ENCODE measurements around the gene AMPD3. TPM values are rescaled to one million over a fixed set of nuclear protein-coding genes. Genes with fewer than 3 reads are reported as not detected.

Gene AMPD3
- polyA plus RNA-seq, 1 donor from 2014 or later, result not detected

GRCh38 chr11:10418950-10419310 lies 36.1 kb upstream of the AMPD3 start:
- Histone ChIP-seq H3K27ac (ENCODE audit: low read length) (no peak overlapping the region), H3K4me2 (ENCODE audit: low read length) (no peak overlapping the region), H3F3A (ENCODE audit: insufficient read depth, low read length, poor library complexity, severe bottlenecking) (no peaks in the 10 kb centered on the region), H3K9me3 (ENCODE audit: low read length) (no peaks in the 10 kb centered on the region), H2AFZ (ENCODE audit: low read depth, low read length) (no peak overlapping the region), H3K79me2 (replicated peaks; ENCODE audit: insufficient read depth, low read length) (no peaks in the 10 kb centered on the region), H3K36me3 (ENCODE audit: insufficient read depth, low read length) (no peaks in the 10 kb centered on the region), H4K20me1 (ENCODE audit: insufficient read depth) (no peaks in the 10 kb centered on the region), H3K9ac (ENCODE audit: low read length) (no peak overlapping the region), H3K9me2 (ENCODE audit: insufficient read depth, low read length) (no peaks in the 10 kb centered on the region), H3K4me3 (ENCODE audit: low read length) (no peak overlapping the region), H3K27me3 (ENCODE audit: insufficient read depth, low read depth, low read length) (no peaks in the 10 kb centered on the region)
- TF ChIP-seq POLR2AphosphoS5 (IDR thresholded peaks at IDR 0.05) (no peak), EZH2 (IDR thresholded peaks at IDR 0.05; ENCODE audit: borderline replicate concordance, insufficient read depth, low read length, poor library complexity, severe bottlenecking) (no peak), TAF1 (IDR thresholded peaks at IDR 0.05; ENCODE audit: low read depth) (no peak), EP300 (conservative IDR thresholded peaks at IDR 0.05; ENCODE audit: poor library complexity, severe bottlenecking) (no peak), SMC3 (conservative IDR thresholded peaks at IDR 0.05; ENCODE audit: poor library complexity) (no peak), RAD21 (conservative IDR thresholded peaks at IDR 0.05) (no peak), MXI1 (conservative IDR thresholded peaks at IDR 0.05; ENCODE audit: poor library complexity, severe bottlenecking) (no peak)
- TF ChIP-seq, protein P1, sequence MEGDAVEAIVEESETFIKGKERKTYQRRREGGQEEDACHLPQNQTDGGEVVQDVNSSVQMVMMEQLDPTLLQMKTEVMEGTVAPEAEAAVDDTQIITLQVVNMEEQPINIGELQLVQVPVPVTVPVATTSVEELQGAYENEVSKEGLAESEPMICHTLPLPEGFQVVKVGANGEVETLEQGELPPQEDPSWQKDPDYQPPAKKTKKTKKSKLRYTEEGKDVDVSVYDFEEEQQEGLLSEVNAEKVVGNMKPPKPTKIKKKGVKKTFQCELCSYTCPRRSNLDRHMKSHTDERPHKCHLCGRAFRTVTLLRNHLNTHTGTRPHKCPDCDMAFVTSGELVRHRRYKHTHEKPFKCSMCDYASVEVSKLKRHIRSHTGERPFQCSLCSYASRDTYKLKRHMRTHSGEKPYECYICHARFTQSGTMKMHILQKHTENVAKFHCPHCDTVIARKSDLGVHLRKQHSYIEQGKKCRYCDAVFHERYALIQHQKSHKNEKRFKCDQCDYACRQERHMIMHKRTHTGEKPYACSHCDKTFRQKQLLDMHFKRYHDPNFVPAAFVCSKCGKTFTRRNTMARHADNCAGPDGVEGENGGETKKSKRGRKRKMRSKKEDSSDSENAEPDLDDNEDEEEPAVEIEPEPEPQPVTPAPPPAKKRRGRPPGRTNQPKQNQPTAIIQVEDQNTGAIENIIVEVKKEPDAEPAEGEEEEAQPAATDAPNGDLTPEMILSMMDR (IDR thresholded peaks at IDR 0.05; ENCODE audit: poor library complexity, severe bottlenecking), result no peak
- TF ChIP-seq, protein P2, sequence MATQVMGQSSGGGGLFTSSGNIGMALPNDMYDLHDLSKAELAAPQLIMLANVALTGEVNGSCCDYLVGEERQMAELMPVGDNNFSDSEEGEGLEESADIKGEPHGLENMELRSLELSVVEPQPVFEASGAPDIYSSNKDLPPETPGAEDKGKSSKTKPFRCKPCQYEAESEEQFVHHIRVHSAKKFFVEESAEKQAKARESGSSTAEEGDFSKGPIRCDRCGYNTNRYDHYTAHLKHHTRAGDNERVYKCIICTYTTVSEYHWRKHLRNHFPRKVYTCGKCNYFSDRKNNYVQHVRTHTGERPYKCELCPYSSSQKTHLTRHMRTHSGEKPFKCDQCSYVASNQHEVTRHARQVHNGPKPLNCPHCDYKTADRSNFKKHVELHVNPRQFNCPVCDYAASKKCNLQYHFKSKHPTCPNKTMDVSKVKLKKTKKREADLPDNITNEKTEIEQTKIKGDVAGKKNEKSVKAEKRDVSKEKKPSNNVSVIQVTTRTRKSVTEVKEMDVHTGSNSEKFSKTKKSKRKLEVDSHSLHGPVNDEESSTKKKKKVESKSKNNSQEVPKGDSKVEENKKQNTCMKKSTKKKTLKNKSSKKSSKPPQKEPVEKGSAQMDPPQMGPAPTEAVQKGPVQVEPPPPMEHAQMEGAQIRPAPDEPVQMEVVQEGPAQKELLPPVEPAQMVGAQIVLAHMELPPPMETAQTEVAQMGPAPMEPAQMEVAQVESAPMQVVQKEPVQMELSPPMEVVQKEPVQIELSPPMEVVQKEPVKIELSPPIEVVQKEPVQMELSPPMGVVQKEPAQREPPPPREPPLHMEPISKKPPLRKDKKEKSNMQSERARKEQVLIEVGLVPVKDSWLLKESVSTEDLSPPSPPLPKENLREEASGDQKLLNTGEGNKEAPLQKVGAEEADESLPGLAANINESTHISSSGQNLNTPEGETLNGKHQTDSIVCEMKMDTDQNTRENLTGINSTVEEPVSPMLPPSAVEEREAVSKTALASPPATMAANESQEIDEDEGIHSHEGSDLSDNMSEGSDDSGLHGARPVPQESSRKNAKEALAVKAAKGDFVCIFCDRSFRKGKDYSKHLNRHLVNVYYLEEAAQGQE (IDR thresholded peaks at IDR 0.05; ENCODE audit: borderline replicate concordance), result no peak

GRCh38 chr11:10426475-10426874 lies 28.6 kb upstream of the AMPD3 start:
- H3K27ac ChIP-seq (ENCODE audit: low read length), result no peak overlapping the region
- H4K20me1 ChIP-seq (ENCODE audit: insufficient read depth), result no peaks in the 10 kb centered on the region
- no peaks in the 10 kb centered on the region for H3K27me3 ChIP-seq (ENCODE audit: insufficient read depth, low read depth, low read length)
- TF ChIP-seq SMC3 (conservative IDR thresholded peaks at IDR 0.05; ENCODE audit: poor library complexity) (no peak), RAD21 (conservative IDR thresholded peaks at IDR 0.05) (no peak), TAF1 (IDR thresholded peaks at IDR 0.05; ENCODE audit: low read depth) (no peak), MXI1 (conservative IDR thresholded peaks at IDR 0.05; ENCODE audit: poor library complexity, severe bottlenecking) (no peak), EP300 (conservative IDR thresholded peaks at IDR 0.05; ENCODE audit: poor library complexity, severe bottlenecking) (no peak), POLR2AphosphoS5 (IDR thresholded peaks at IDR 0.05) (no peak), EZH2 (IDR thresholded peaks at IDR 0.05; ENCODE audit: borderline replicate concordance, insufficient read depth, low read length, poor library complexity, severe bottlenecking) (no peak)
- TF ChIP-seq, protein P2 (IDR thresholded peaks at IDR 0.05; ENCODE audit: borderline replicate concordance), result no peak
- TF ChIP-seq, protein P1 (IDR thresholded peaks at IDR 0.05; ENCODE audit: poor library complexity, severe bottlenecking), result no peak
- no peaks in the 10 kb centered on the region for H3K79me2 ChIP-seq (replicated peaks; ENCODE audit: insufficient read depth, low read length)
- H3K36me3 ChIP-seq (ENCODE audit: insufficient read depth, low read length), result no peaks in the 10 kb centered on the region
- H2AFZ ChIP-seq (ENCODE audit: low read depth, low read length), result no peak overlapping the region
- H3K4me2 ChIP-seq (ENCODE audit: low read length), result no peak overlapping the region
- no peak overlapping the region for H3K9ac ChIP-seq (ENCODE audit: low read length)
- no peaks in the 10 kb centered on the region for H3K9me2 ChIP-seq (ENCODE audit: insufficient read depth, low read length)
- no peaks in the 10 kb centered on the region for H3F3A ChIP-seq (ENCODE audit: insufficient read depth, low read length, poor library complexity, severe bottlenecking)
- no peaks in the 10 kb centered on the region for H3K9me3 ChIP-seq (ENCODE audit: low read length)
- H3K4me3 ChIP-seq (ENCODE audit: low read length), result no peak overlapping the region

All from neural cell (in vitro differentiated cells).